HFF-Myc (cell line): Measurements from ENCODE around the gene CCNY.

Source experiments
- DNase-seq: peaks from one replicate; pipeline ENCODE4 v3.0.0-alpha.2; 2011; ENCODE audit warnings: low read depth; ENCODE audit errors: extremely low read depth
- H3K4me3 ChIP-seq: replicated peaks from 2 replicates; pipeline ENCODE4 v1.5.1; 2011; ENCODE audit warnings: low read depth, mild to moderate bottlenecking, control low read depth, low read length
- TF ChIP-seq, protein P1 (sequence below): IDR thresholded peaks from 2 replicates; pipeline ENCODE4 v1.5.1; 2012; ENCODE audit warnings: mild to moderate bottlenecking, low read depth, low read length, control low read depth; ENCODE audit errors: missing control alignments

CCNY gene

DNA sequence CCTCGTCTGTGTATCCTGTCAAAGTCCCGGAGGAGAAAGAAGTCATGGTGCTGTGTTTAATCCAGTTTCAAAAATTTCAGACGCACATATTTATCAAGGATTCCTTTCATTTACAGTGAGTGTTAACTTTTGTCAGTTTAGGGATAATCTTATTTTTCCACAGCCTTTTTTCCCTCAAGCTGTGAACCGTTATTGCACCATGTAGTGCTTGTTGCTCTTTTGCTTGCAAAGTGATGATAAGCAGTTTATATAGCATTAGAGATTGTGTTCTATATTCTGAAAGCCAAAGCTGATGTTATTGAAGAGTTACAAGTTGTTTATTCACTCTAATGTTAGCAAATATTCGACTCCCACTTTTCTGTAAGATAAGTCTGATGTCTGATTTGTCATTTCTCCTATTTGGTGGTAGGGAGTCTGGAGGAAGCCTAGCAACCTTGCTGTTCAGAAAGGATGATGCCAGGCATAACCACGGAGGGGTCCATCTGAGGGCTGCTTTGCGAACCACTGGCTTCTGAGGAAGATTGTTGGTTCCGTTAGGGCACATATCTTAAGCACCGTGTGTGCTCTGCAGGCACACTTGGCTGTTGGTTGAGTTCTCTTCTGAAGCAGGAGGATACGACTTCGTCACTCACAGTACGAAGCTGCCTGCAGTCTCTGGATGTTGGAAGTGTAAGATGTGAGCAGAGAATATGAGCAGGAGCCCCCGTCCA, 11.7 kb downstream of the CCNY start:
- TF ChIP-seq, protein P1, sequence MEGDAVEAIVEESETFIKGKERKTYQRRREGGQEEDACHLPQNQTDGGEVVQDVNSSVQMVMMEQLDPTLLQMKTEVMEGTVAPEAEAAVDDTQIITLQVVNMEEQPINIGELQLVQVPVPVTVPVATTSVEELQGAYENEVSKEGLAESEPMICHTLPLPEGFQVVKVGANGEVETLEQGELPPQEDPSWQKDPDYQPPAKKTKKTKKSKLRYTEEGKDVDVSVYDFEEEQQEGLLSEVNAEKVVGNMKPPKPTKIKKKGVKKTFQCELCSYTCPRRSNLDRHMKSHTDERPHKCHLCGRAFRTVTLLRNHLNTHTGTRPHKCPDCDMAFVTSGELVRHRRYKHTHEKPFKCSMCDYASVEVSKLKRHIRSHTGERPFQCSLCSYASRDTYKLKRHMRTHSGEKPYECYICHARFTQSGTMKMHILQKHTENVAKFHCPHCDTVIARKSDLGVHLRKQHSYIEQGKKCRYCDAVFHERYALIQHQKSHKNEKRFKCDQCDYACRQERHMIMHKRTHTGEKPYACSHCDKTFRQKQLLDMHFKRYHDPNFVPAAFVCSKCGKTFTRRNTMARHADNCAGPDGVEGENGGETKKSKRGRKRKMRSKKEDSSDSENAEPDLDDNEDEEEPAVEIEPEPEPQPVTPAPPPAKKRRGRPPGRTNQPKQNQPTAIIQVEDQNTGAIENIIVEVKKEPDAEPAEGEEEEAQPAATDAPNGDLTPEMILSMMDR: no peak
- H3K4me3 ChIP-seq: no peak overlapping the region
- DNase-seq: no peak

DNA sequence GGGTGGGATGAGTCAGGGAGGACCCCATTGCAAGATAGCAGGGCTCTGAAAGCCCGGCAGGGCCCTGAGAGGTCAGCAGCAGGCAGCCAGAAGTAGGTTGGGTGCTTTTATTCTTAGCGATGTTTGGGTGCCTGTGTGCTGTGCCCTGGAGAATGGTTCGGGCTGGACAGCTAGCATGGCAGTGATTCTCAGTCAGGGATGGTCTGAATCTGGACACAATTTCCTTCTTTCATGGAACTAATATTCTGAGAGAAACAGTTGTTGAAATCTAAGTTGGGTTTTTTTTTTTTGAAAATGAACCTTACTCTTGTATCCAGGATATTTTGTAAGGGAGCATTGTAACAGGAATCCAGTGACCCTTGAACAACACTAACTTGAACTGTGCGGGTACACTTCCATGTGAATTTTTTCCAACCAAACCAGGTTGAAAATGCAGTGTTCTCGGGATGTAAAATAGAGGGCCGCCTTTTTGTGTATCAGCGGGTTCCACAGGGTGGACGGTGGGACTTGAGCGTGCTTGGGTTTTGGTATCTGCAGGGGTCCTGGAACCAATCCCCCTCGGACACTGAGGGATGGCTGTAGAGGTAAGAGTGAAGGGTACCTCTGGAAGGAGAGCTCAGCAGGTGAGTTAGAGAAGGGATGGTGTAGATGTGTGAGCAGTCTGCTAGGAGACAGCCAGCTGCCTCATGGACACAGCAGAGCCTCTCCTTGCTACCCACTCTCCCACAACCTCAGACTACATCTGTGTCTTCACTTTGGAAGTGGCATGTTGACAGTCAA, 12.5 kb downstream of the CCNY start:
- TF ChIP-seq, protein P1: no peak
- H3K4me3 ChIP-seq: no peak overlapping the region
- DNase-seq: no peak

GRCh38 chr10:35349389-35349915, 13.1 kb downstream of the CCNY start:
- TF ChIP-seq, protein P1: no peak
- DNase-seq: no peak
- H3K4me3 ChIP-seq: no peak overlapping the region

GRCh38 chr10:35351021-35351420, 14.7 kb downstream of the CCNY start:
- TF ChIP-seq, protein P1: no peak
- DNase-seq: no peak
- no peak overlapping the region for H3K4me3 ChIP-seq

GRCh38 chr10:35352097-35352496, 15.8 kb downstream of the CCNY start:
- H3K4me3 ChIP-seq: no peak overlapping the region
- DNase-seq: no peak
- TF ChIP-seq, protein P1: no peak

GRCh38 chr10:35352512-35352911, 16.2 kb downstream of the CCNY start:
- TF ChIP-seq, protein P1: no peak
- no peak for DNase-seq
- H3K4me3 ChIP-seq: no peak overlapping the region
